ENCODE measurements around the gene CFAP46.

DNA sequence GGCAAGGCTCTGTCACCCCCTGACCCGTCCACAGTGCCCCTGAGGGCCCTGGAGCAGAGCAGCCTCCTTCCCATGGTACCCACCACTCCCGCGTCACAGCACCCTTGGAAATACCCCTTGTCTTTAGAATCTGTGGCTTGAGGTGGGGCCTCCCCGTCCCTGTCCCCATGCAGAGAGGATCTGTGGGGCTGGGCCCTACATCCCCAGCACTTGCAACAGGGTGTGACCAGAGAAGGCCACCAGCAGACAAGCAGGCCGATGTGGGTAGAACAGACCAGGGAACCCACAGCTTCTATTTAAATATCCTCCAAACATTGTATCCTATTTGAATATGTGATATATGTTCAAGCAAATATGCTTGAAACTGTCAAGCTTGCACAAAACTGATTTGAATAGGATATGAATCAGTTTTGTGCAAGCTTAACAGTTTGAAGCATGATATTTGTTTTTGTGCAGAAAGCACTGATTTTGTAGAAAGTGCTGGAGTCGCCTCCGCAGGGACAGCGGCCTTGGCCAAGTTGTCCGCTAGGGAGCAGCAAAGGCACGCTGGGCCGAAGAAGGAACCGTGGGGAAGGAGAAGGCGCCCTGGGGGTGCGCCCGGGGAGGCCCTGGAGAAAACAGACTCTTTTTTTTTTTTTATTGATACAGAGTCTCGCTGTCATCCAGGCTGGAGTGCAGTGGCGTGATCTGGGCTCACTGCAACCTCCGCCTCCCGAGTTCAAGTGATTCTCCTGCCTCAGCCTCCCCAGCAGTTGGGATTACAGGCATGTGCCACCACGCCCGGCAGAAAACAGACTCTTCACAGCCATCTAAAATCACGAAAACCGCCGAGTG lies 2.2 kb downstream of the CFAP46 start:
- TF ChIP-seq CTCF (IDR thresholded peaks at IDR 0.05) (peak; percentile 34 to 64 (median 41)), EP300 (IDR thresholded peaks at IDR 0.05) (no peak), POLR2AphosphoS5 (IDR thresholded peaks at IDR 0.05) (no peak), POLR2A (IDR thresholded peaks at IDR 0.05; ENCODE audit: low read depth) (no peak)
